K562 (cell line): ENCODE results near the gene REEP2. TPM values are rescaled to one million over a fixed set of nuclear protein-coding genes. Genes with fewer than 3 reads are reported as not detected.
A peak's percentile ranks its signal among the peaks of the same experiment; 100 is the strongest.

Experiments used
- BCOR ChIP-seq: fragments of 450-650 bp; IDR thresholded peaks from 2 replicates; pipeline ENCODE4 v1.6.1; 2016
- BRCA1 ChIP-seq, 2 experiments: fragments of 450-650 bp in 1 of 2; sonication (generic) in 1 of 2; formaldehyde crosslinking in 1 of 2; IDR thresholded peaks; 2 replicates each; pipeline versions ENCODE4 v1.5.0 to v1.6.1; 2017 to 2020; ENCODE audit warnings: mild to moderate bottlenecking in 1 of 2, missing genetic modification reagents in 1 of 2
- CREB1 ChIP-seq, 2 experiments: sonication (generic) in 1 of 2; formaldehyde crosslinking in 1 of 2; IDR thresholded peaks; 2 replicates each; pipeline versions ENCODE4 v1.6.1 to v1.8.0; 2012 to 2022; ENCODE audit warnings: inconsistent platforms in 1 of 2, mild to moderate bottlenecking in 1 of 2, missing genetic modification reagents in 1 of 2, moderate library complexity in 1 of 2
- GATAD2A ChIP-seq: fragments of 450-650 bp; IDR thresholded peaks from 2 replicates; pipeline ENCODE4 v1.6.1; 2017
- KAT2B ChIP-seq: IDR thresholded peaks from one replicate; pipeline ENCODE4 v1.6.1; 2012; ENCODE audit warnings: low read depth, mild to moderate bottlenecking, control low read depth, inconsistent platforms, low read length, moderate library complexity
- MTA2 ChIP-seq: fragments of 450-650 bp; IDR thresholded peaks from 2 replicates; pipeline ENCODE4 v1.6.1; 2016; ENCODE audit warnings: low read depth
- NELFE ChIP-seq: IDR thresholded peaks from 2 replicates; pipeline ENCODE4 v1.6.1; 2011; ENCODE audit warnings: mild to moderate bottlenecking; ENCODE audit not compliant: insufficient read depth, insufficient read length
- NONO ChIP-seq, 2 experiments: fragments of 200-400 bp in 1 of 2; fragments of 450-650 bp in 1 of 2; formaldehyde crosslinking in 1 of 2; IDR thresholded peaks; 2 replicates each; pipeline ENCODE4 v1.6.1; 2017; ENCODE audit warnings: low read depth in 2 of 2, mild to moderate bottlenecking in 2 of 2, moderate library complexity in 2 of 2, low read length in 1 of 2
- OTX1 ChIP-seq: fragments of 450-650 bp; formaldehyde crosslinking; IDR thresholded peaks from 2 replicates; pipeline ENCODE4 v1.4.0; 2022; ENCODE audit warnings: mild to moderate bottlenecking
- PHB ChIP-seq: fragments of 250-450 bp; sonication (Bioruptor Pico); IDR thresholded peaks from 2 replicates; pipeline ENCODE4 v1.5.0; 2021
- SRSF9 ChIP-seq: fragments of 200-400 bp; formaldehyde crosslinking; IDR thresholded peaks from 2 replicates; pipeline ENCODE4 v1.6.1; 2017; ENCODE audit warnings: low read depth, low read length, borderline replicate concordance
- U2AF2 ChIP-seq: fragments of 200-400 bp; formaldehyde crosslinking; optimal IDR thresholded peaks from 2 replicates; pipeline ENCODE3; 2017; ENCODE audit warnings: low read depth, mild to moderate bottlenecking, low read length
- ZBTB7A ChIP-seq: IDR thresholded peaks from 2 replicates; pipeline ENCODE4 v1.6.1; 2011; ENCODE audit warnings: low read depth, mild to moderate bottlenecking, low read length, moderate library complexity, borderline replicate concordance; ENCODE audit not compliant: control insufficient read depth
- ZNF384 ChIP-seq: IDR thresholded peaks from 2 replicates; pipeline ENCODE4 v1.6.1; 2012; ENCODE audit warnings: low read depth, low read length, improper control_type of control experiment
- ZNF644 ChIP-seq: fragments of 200-800 bp; sonication (Bioruptor generic); IDR thresholded peaks from 2 replicates; pipeline ENCODE4 v1.6.1; 2016; ENCODE audit warnings: low read depth, missing genetic modification characterization, missing compliant biosample characterization
- ZNF77 ChIP-seq: fragments of 250-450 bp; sonication (Bioruptor Pico); IDR thresholded peaks from 2 replicates; pipeline ENCODE4 v1.5.0; 2020
- ZZZ3 ChIP-seq: fragments of 450-650 bp; IDR thresholded peaks from 2 replicates; pipeline ENCODE4 v1.6.1; 2016; ENCODE audit warnings: antibody characterized with exemption, mild to moderate bottlenecking, moderate library complexity
- polyA plus RNA-seq, 8 experiments: library from polyadenylated mRNA; depleted of rRNA in 4 of 8; stranded (reverse) in 5 of 8; unstranded in 3 of 8; fragments of >200 nt; fragmentation: Nextera tagmentation in 2 of 8; fragmentation: Illumina TruSeq in 1 of 8; extraction: Ambion mirVana in 2 of 8; extraction: Trizol in 1 of 8; gene quantifications; 2 replicates each; pipeline versions ENCODE4 v1.2.1 to v1.2.3, GENCODE V29; 2011 to 2014; ENCODE audit warnings: inconsistent platforms in 1 of 8, missing spikeins in 1 of 8
- total RNA-seq, 7 experiments: library from RNA; depleted of rRNA in 6 of 7; stranded (reverse); fragments of >200 nt in 6 of 7; fragmentation: Illumina TruSeq in 2 of 7; extraction: Trizol in 2 of 7; gene quantifications; 2 replicates each; pipeline versions ENCODE4 v1.2.1 to v1.2.3, GENCODE V29; 2011 to 2021; ENCODE audit warnings: low replicate concordance in 1 of 7
- TF ChIP-seq, protein P1 (sequence below): fragments of 200-800 bp; sonication (Bioruptor generic); IDR thresholded peaks from 2 replicates; pipeline ENCODE4 v1.6.1; 2017; ENCODE audit warnings: missing genetic modification characterization, missing compliant biosample characterization
- TF ChIP-seq, protein P2 (sequence below): sonication (generic); formaldehyde crosslinking; IDR thresholded peaks from 2 replicates; pipeline ENCODE4 v1.8.0; 2023; ENCODE audit warnings: missing genetic modification reagents, mild to moderate bottlenecking, borderline replicate concordance

The REEP2 gene
- total and polyA plus RNA-seq, 9 of the 15 experiments (the other 6 are each of a cell fraction or from before 2014, with no cell fraction given), result 0.03 to 1.1 (median 0.12) TPM; not detected in 1

DNA sequence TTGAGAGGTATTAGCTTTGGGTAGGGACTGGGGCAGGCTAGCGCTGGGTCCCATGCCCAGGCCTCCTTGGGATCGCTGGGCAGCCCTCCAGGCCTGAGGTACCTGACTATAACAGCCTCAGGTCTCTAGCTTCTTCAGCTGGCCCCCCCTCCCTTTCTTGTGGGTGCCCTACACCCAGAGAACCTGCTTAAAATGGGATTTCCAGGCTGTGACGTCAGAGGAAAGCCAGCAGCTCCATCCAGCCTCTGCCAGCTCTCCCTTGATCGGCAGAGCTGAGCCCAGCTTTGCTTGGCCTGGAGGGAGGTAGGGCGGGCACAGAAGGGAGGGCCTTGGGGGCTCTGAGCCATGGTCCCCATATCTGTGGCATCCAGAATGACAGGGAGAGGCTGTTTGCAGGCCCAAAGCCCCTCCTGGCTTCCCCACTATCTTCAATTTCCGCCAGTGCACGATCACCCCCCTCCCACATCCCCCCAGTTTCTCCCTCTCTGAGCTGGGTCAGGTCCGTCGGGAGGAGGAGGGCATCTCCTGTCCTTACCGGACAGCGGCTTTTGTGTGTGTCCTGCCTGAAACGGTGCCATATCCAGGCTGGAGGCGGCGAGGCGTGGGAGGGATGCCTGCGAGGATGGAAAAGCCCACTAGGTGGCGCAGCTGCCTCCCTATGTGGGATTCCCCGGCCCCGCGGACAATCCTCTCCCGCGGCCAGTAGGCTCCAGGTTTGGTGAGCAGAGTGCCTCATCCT is 10.8 kb downstream of the REEP2 start (continued):
- TF ChIP-seq U2AF2 (no peak), ZNF644 (tag) (no peak), CREB1 (IDR thresholded peaks at IDR 0.05) (no peak), CREB1 (CRISPR knock-in tag; IDR thresholded peaks at IDR 0.05) (peak; percentile 50; the same call in 1 of the 2 replicates), BRCA1 (IDR thresholded peaks at IDR 0.05) (no peak), BRCA1 (CRISPR knock-in tag; IDR thresholded peaks at IDR 0.05) (no peak), SRSF9 (no peak), OTX1 (no peak; the same call in 1 of the 2 replicates), KAT2B (peak; percentile 16), PHB (CRISPR knock-in tag) (no peak), ZBTB7A (no peak), BCOR (0 out of 2 replicates have a peak, but pooled peaks have one; percentile 30), GATAD2A (no peak), NELFE (no peak), ZNF384 (no peak), MTA2 (no peak), ZNF77 (CRISPR knock-in tag) (no peak), NONO (IDR thresholded peaks at IDR 0.05; ENCODE audit: low read depth in 2 of 2, low read length in 1 of 2) (0 out of 4 replicates have a peak, but pooled peaks of 1 of the 2 experiments have one; percentile 60), ZZZ3 (no peak)
- TF ChIP-seq, protein P1, sequence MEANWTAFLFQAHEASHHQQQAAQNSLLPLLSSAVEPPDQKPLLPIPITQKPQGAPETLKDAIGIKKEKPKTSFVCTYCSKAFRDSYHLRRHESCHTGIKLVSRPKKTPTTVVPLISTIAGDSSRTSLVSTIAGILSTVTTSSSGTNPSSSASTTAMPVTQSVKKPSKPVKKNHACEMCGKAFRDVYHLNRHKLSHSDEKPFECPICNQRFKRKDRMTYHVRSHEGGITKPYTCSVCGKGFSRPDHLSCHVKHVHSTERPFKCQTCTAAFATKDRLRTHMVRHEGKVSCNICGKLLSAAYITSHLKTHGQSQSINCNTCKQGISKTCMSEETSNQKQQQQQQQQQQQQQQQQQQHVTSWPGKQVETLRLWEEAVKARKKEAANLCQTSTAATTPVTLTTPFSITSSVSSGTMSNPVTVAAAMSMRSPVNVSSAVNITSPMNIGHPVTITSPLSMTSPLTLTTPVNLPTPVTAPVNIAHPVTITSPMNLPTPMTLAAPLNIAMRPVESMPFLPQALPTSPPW (CRISPR knock-in tag), result 0 out of 2 replicates have a peak, but pooled peaks have one; percentile 29
- TF ChIP-seq, protein P2, sequence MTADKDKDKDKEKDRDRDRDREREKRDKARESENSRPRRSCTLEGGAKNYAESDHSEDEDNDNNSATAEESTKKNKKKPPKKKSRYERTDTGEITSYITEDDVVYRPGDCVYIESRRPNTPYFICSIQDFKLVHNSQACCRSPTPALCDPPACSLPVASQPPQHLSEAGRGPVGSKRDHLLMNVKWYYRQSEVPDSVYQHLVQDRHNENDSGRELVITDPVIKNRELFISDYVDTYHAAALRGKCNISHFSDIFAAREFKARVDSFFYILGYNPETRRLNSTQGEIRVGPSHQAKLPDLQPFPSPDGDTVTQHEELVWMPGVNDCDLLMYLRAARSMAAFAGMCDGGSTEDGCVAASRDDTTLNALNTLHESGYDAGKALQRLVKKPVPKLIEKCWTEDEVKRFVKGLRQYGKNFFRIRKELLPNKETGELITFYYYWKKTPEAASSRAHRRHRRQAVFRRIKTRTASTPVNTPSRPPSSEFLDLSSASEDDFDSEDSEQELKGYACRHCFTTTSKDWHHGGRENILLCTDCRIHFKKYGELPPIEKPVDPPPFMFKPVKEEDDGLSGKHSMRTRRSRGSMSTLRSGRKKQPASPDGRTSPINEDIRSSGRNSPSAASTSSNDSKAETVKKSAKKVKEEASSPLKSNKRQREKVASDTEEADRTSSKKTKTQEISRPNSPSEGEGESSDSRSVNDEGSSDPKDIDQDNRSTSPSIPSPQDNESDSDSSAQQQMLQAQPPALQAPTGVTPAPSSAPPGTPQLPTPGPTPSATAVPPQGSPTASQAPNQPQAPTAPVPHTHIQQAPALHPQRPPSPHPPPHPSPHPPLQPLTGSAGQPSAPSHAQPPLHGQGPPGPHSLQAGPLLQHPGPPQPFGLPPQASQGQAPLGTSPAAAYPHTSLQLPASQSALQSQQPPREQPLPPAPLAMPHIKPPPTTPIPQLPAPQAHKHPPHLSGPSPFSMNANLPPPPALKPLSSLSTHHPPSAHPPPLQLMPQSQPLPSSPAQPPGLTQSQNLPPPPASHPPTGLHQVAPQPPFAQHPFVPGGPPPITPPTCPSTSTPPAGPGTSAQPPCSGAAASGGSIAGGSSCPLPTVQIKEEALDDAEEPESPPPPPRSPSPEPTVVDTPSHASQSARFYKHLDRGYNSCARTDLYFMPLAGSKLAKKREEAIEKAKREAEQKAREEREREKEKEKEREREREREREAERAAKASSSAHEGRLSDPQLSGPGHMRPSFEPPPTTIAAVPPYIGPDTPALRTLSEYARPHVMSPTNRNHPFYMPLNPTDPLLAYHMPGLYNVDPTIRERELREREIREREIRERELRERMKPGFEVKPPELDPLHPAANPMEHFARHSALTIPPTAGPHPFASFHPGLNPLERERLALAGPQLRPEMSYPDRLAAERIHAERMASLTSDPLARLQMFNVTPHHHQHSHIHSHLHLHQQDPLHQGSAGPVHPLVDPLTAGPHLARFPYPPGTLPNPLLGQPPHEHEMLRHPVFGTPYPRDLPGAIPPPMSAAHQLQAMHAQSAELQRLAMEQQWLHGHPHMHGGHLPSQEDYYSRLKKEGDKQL (CRISPR knock-in tag), result no peak
